Measurements from ENCODE around the gene FOXJ2. TPM values are rescaled to one million over a fixed set of nuclear protein-coding genes. Genes with fewer than 3 reads are reported as not detected.

Gene FOXJ2
- total RNA-seq, 1 donor from 2014 or later: 19.8 TPM

GRCh38 chr12:8038659-8039114 is 6.2 kb downstream of the FOXJ2 start:
- DNase-seq (peak; percentile 65), ATAC-seq (peak; percentile 85 to 90)
- peak overlapping the region; percentile 0 for H3K27ac ChIP-seq
- TF ChIP-seq, protein P1, sequence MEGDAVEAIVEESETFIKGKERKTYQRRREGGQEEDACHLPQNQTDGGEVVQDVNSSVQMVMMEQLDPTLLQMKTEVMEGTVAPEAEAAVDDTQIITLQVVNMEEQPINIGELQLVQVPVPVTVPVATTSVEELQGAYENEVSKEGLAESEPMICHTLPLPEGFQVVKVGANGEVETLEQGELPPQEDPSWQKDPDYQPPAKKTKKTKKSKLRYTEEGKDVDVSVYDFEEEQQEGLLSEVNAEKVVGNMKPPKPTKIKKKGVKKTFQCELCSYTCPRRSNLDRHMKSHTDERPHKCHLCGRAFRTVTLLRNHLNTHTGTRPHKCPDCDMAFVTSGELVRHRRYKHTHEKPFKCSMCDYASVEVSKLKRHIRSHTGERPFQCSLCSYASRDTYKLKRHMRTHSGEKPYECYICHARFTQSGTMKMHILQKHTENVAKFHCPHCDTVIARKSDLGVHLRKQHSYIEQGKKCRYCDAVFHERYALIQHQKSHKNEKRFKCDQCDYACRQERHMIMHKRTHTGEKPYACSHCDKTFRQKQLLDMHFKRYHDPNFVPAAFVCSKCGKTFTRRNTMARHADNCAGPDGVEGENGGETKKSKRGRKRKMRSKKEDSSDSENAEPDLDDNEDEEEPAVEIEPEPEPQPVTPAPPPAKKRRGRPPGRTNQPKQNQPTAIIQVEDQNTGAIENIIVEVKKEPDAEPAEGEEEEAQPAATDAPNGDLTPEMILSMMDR (IDR thresholded peaks at IDR 0.05): no peak
- no peaks in the 10 kb centered on the region for H3K9me3 ChIP-seq
- peaks cover 58% of the 10 kb centered on the region for H3K4me1 ChIP-seq
- intact Hi-C loops (cut with DNase I): no loop called here
- H3K27me3 ChIP-seq (ENCODE audit: low read depth): no peaks in the 10 kb centered on the region
- H3K4me3 ChIP-seq: peak overlapping the region; percentile 8
- peaks cover 47% of the 10 kb centered on the region for H3K36me3 ChIP-seq

- H3K27me3 ChIP-seq (ENCODE audit: low read depth): no peaks in the 10 kb centered on the region
- H3K27ac ChIP-seq: no peak overlapping the region
- H3K4me1 ChIP-seq: peaks cover 37% of the 10 kb centered on the region
- no peak for ATAC-seq
- intact Hi-C loops (cut with DNase I): no loop called here
- TF ChIP-seq, protein P1 (IDR thresholded peaks at IDR 0.05): no peak
- no peaks in the 10 kb centered on the region for H3K9me3 ChIP-seq
- peaks cover 68% of the 10 kb centered on the region for H3K36me3 ChIP-seq
- no peak overlapping the region for H3K4me3 ChIP-seq
- no peak for DNase-seq
Measured at GRCh38 chr12:8040791-8041190, 8.3 kb downstream of the FOXJ2 start.

- ATAC-seq: peak; percentile 86
- peaks cover 95% of the 10 kb centered on the region for H3K36me3 ChIP-seq
- TF ChIP-seq, protein P1 (IDR thresholded peaks at IDR 0.05): peak; percentile 89
Measured at GRCh38 chr12:8045952-8046944, 13.7 kb downstream of the FOXJ2 start.

GRCh38 chr12:8047842-8048241 is 15.3 kb downstream of the FOXJ2 start:
- Histone ChIP-seq H3K36me3 (peaks cover 95% of the 10 kb centered on the region), H3K4me3 (no peak overlapping the region), H3K27ac (no peak overlapping the region), H3K27me3 (ENCODE audit: low read depth) (no peaks in the 10 kb centered on the region), H3K9me3 (no peaks in the 10 kb centered on the region), H3K4me1 (peaks cover under 1% of the 10 kb centered on the region)
- intact Hi-C loops (cut with DNase I): no loop called here
- DNase-seq (no peak), ATAC-seq (no peak)
- TF ChIP-seq, protein P1 (IDR thresholded peaks at IDR 0.05): no peak

More at GRCh38 chr12:8045952-8046944, 13.7 kb downstream of the FOXJ2 start:
- peak; percentile 83 for DNase-seq
- Histone ChIP-seq H3K27me3 (ENCODE audit: low read depth) (no peaks in the 10 kb centered on the region), H3K4me1 (no peaks in the 10 kb centered on the region), H3K27ac (no peak overlapping the region), H3K4me3 (no peak overlapping the region), H3K9me3 (no peaks in the 10 kb centered on the region)
- intact Hi-C loops (cut with DNase I): no loop called here

GRCh38 chr12:8048906-8049305 is 16.4 kb downstream of the FOXJ2 start:
- TF ChIP-seq, protein P1 (IDR thresholded peaks at IDR 0.05): no peak
- peaks cover 95% of the 10 kb centered on the region for H3K36me3 ChIP-seq
- no peak for ATAC-seq
- H3K27me3 ChIP-seq (ENCODE audit: low read depth): no peaks in the 10 kb centered on the region
- intact Hi-C loops (cut with DNase I): no loop called here
- H3K27ac ChIP-seq: no peak overlapping the region
- no peaks in the 10 kb centered on the region for H3K9me3 ChIP-seq
- no peak for DNase-seq
- H3K4me1 ChIP-seq: peaks cover 11% of the 10 kb centered on the region
- H3K4me3 ChIP-seq: no peak overlapping the region
